GM12878 (cell line): ENCODE measurements around the gene DNAH17. TPM values are rescaled to one million over a fixed set of nuclear protein-coding genes. Genes with fewer than 3 reads are reported as not detected.

Experiments used
- ATAC-seq: fragments of 200-7000 bp; cut with Tn5 transposase; 3 replicates; pipeline ENCODE4 v1.9.1; 2020; ENCODE audit warnings: mild to moderate bottlenecking, moderate library complexity
- BruUV-seq: library from RNA; stranded (reverse); fragments of 400-500 nt; replicated peaks from 2 replicates; lab custom pipeline; 2021; lab: Mats Ljungman, UMichigan
- CTCF ChIA-PET: fragments of 300-600 bp; sonication (Branson Sonifier 250); formaldehyde crosslinking; extraction: SDS; loops from one replicate; lab custom pipeline; 2021; ENCODE audit warnings: inconsistent platforms; lab: Yijun Ruan, JAX
- POLR2A ChIA-PET: fragments of 350-600 bp; formaldehyde crosslinking; extraction: SDS; loops from one replicate; lab custom pipeline; 2021; ENCODE audit warnings: inconsistent platforms; lab: Charles Lee
- RAD21 ChIA-PET: fragments of 300-600 bp; sonication (Branson Sonifier 250); formaldehyde crosslinking; loops from one replicate; lab custom pipeline; 2023; ENCODE audit warnings: antibody characterized with exemption; ENCODE audit not compliant: unreplicated experiment; lab: Charles Lee
- SMC1A ChIA-PET: fragments of 300-600 bp; sonication (Branson Sonifier 250); formaldehyde crosslinking; loops from one replicate; lab custom pipeline; 2023; ENCODE audit not compliant: unreplicated experiment, uncharacterized antibody; lab: Charles Lee
- DNase-seq: peaks from one replicate; pipeline ENCODE4 v3.0.0-alpha.2; 2011; ENCODE audit warnings: low read depth, low spot score
- FAIRE-seq: peaks from 3 replicates; lab custom pipeline; 2011; peaks lifted over from hg19 to GRCh38; lab: Jason Lieb, UNC
- H2AFZ ChIP-seq: 2 replicates; pipeline ENCODE4 v1.6.0; 2011; ENCODE audit warnings: low read depth, low read length, control low read depth; ENCODE audit not compliant: control insufficient read depth
- H3K27ac ChIP-seq: 2 replicates; pipeline ENCODE4 v1.5.1; 2011; ENCODE audit warnings: control low read depth; ENCODE audit not compliant: control insufficient read depth, insufficient read depth
- H3K27me3 ChIP-seq, 2 experiments: replicated peaks in 1 of 2; 2 replicates each; pipeline versions ENCODE4 v1.6.0 to v1.6.1; 2011; ENCODE audit warnings: low read length in 1 of 2; ENCODE audit not compliant: control insufficient read depth in 2 of 2, insufficient read depth in 2 of 2
- H3K36me3 ChIP-seq, 2 experiments: 2 replicates each; pipeline ENCODE4 v1.5.1; 2011; ENCODE audit warnings: low read length in 1 of 2; ENCODE audit not compliant: control insufficient read depth in 2 of 2, insufficient read depth in 2 of 2
- H3K4me1 ChIP-seq: 2 replicates; pipeline ENCODE4 v1.6.1; 2011; ENCODE audit warnings: mild to moderate bottlenecking, low read length, moderate library complexity, mixed read lengths; ENCODE audit not compliant: control insufficient read depth, insufficient read depth
- H3K4me2 ChIP-seq: 2 replicates; pipeline ENCODE4 v1.6.0; 2011; ENCODE audit warnings: control low read depth; ENCODE audit not compliant: control insufficient read depth, insufficient read depth
- H3K4me3 ChIP-seq: fragments of 200-600 bp; sonication (generic); 2 replicates; pipeline ENCODE4 v1.5.1; 2016
- H3K79me2 ChIP-seq: 2 replicates; pipeline ENCODE4 v1.6.0; 2011; ENCODE audit warnings: low read length; ENCODE audit not compliant: control insufficient read depth, insufficient read depth
- H3K9ac ChIP-seq: 2 replicates; pipeline ENCODE4 v1.8.0; 2011; ENCODE audit warnings: low read length, control low read depth, mixed read lengths; ENCODE audit not compliant: control insufficient read depth, insufficient read depth
- H3K9me3 ChIP-seq: replicated peaks from 3 replicates; pipeline ENCODE4 v1.5.1; 2011; ENCODE audit warnings: mild to moderate bottlenecking, low read length; ENCODE audit not compliant: control insufficient read depth, insufficient read depth
- H4K20me1 ChIP-seq: 2 replicates; pipeline ENCODE4 v1.6.0; 2011; ENCODE audit not compliant: control insufficient read depth, insufficient read depth
- ATF7 ChIP-seq: fragments of 450-650 bp; IDR thresholded peaks from 2 replicates; pipeline ENCODE4 v1.6.1; 2016; ENCODE audit warnings: low read depth, mild to moderate bottlenecking
- CBFB ChIP-seq: IDR thresholded peaks from 2 replicates; pipeline ENCODE4 v1.6.1; 2016; ENCODE audit warnings: antibody characterized with exemption, low read depth
- GATAD2B ChIP-seq: fragments of 450-650 bp; conservative IDR thresholded peaks from 2 replicates; pipeline ENCODE4 v1.6.1; 2017; ENCODE audit warnings: low read depth, mild to moderate bottlenecking, moderate library complexity
- NFIC ChIP-seq: IDR thresholded peaks from 2 replicates; pipeline ENCODE4 v1.6.1; 2012; ENCODE audit warnings: low read depth, mild to moderate bottlenecking, inconsistent platforms, low read length, moderate library complexity
- NR2F1 ChIP-seq: fragments of 450-650 bp; conservative IDR thresholded peaks from 2 replicates; pipeline ENCODE4 v1.6.1; 2017; ENCODE audit warnings: mild to moderate bottlenecking
- PAX5 ChIP-seq: IDR thresholded peaks from 2 replicates; pipeline ENCODE4 v1.6.1; 2011; ENCODE audit warnings: low read depth, low read length, borderline replicate concordance
- STAT1 ChIP-seq: fragments of 450-650 bp; conservative IDR thresholded peaks from 2 replicates; pipeline ENCODE4 v1.6.1; 2014; ENCODE audit warnings: antibody characterized with exemption, mild to moderate bottlenecking
- SUPT20H ChIP-seq: IDR thresholded peaks from 2 replicates; pipeline ENCODE4 v1.6.1; 2011; ENCODE audit warnings: low read depth, mild to moderate bottlenecking, low read length, moderate library complexity, borderline replicate concordance; ENCODE audit not compliant: control insufficient read depth
- ZNF24 ChIP-seq: fragments of 450-650 bp; IDR thresholded peaks from 2 replicates; pipeline ENCODE4 v1.6.1; 2017; ENCODE audit warnings: antibody characterized with exemption, mild to moderate bottlenecking
- WGBS: methylation state at CpG from one replicate; pipeline ENCODE4 v1.1.6; 2016; ENCODE audit warnings: low lambda C conversion rate; ENCODE audit not compliant: insufficient replicate concordance, insufficient coverage; ENCODE audit errors: missing lambda C conversion rate; 5-methylcytosine and 5-hydroxymethylcytosine counted together
- in situ Hi-C: fragments of 300-500 bp; cut with MboI; formaldehyde crosslinking; loops from 9 replicates; pipeline ENCODE4 v1.14.3; 2018; ENCODE audit warnings: mixed read lengths
- intact Hi-C: fragments of 100-400 bp; cut with micrococcal nuclease; formaldehyde crosslinking; loops from one replicate; pipeline ENCODE4 v1.14.2; 2022; ENCODE audit not compliant: unreplicated experiment
- polyA plus RNA-seq, 11 experiments: library from polyadenylated mRNA; depleted of rRNA in 4 of 11; unstranded in 6 of 11; stranded (reverse) in 5 of 11; fragments of >200 nt; fragmentation: Nextera tagmentation in 4 of 11; fragmentation: Illumina TruSeq in 1 of 11; extraction: Ambion mirVana in 4 of 11; extraction: Trizol in 1 of 11; gene quantifications; 1 replicate in 1 of 11; 2 replicates in 10 of 11; pipeline versions ENCODE4 v1.2.1 to v1.2.3, GENCODE V29; 2011 to 2016; ENCODE audit warnings: inconsistent platforms in 2 of 11, missing spikeins in 2 of 11, low read depth in 1 of 11
- total RNA-seq, 4 experiments: library from RNA; depleted of rRNA in 3 of 4; stranded (reverse); fragments of >200 nt in 3 of 4; fragmentation: Illumina TruSeq in 1 of 4; extraction: Trizol in 1 of 4; gene quantifications; 2 replicates each; pipeline versions ENCODE4 v1.2.1 to v1.2.3, GENCODE V29; 2013 to 2021
- TF ChIP-seq, protein P1 (sequence below): fragments of 150-350 bp; IDR thresholded peaks from 2 replicates; pipeline ENCODE4 v1.6.1; 2016; ENCODE audit warnings: low read depth, low read length
- TF ChIP-seq, protein P2 (sequence below): IDR thresholded peaks from 2 replicates; pipeline ENCODE4 v1.6.1; 2012; ENCODE audit warnings: low read depth, low read length, improper control_type of control experiment
- TF ChIP-seq, protein P3 (sequence below): IDR thresholded peaks from 2 replicates; pipeline ENCODE4 v1.6.1; 2011; ENCODE audit warnings: low read depth, low read length, improper control_type of control experiment, borderline replicate concordance

Gene DNAH17
- total and polyA plus RNA-seq, 10 of the 15 experiments (the other 5 are each of a cell fraction or from before 2014, with no cell fraction given), result 0.16 to 2.9 (median 0.56) TPM

DNA sequence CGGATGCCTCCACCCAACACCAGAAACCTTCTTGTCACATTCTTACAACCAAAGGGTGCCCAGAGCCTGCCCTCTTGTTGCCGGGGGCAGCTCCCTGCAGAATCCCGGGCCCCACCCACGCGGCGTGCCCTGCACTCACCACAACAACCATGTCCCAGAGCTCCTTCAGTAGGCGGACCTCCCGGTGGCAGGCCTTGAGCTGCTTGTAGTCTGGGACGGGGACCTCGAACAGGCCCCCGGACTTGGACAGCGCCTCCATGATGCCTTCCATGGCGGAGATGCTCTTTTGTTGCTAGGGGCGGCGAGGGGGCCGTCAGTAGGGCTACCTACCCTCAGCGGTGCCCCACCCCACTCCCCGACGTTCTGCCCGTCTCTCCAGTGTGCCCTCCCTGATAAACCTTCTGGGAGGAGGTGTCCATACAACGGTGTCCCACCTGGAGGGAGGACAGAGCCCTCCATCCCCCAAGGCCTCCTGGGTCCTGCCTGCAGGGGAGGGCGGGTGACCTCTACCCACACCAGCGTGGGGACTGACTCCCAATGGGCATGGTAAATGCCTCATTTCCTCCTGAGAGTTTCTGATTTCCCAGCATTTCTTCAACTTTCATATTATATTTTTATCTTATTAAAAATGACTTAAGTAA is 52.2 kb downstream of the DNAH17 start:
- 36% methylated on average over 23 of the region's 23 CpGs for WGBS
- CTCF ChIA-PET, result no interaction called here
- RAD21 ChIA-PET, result no interaction called here

More for the DNA sequence above, 52.2 kb downstream of the DNAH17 start:
- ChIA-PET SMC1A (no interaction called here), POLR2A (no interaction called here)
- FAIRE-seq (no peak), ATAC-seq (no peak), DNase-seq (no peak)
- Histone ChIP-seq H3K27ac (no peak overlapping the region), H3K27me3 (no peaks in the 10 kb centered on the region), H4K20me1 (no peaks in the 10 kb centered on the region), H3K79me2 (no peaks in the 10 kb centered on the region), H3K4me2 (no peak overlapping the region), H3K9ac (no peak overlapping the region), H3K4me3 (no peak overlapping the region), H3K9me3 (no peaks in the 10 kb centered on the region), H2AFZ (no peak overlapping the region), H3K36me3 (no peaks in the 10 kb centered on the region), H3K4me1 (no peaks in the 10 kb centered on the region)
- no TSS peak for BruUV-seq
- TF ChIP-seq ZNF24 (no peak), SUPT20H (no peak), GATAD2B (no peak), NR2F1 (no peak), NFIC (no peak), ATF7 (no peak), CBFB (no peak), PAX5 (no peak), STAT1 (no peak)
- TF ChIP-seq, protein P1, sequence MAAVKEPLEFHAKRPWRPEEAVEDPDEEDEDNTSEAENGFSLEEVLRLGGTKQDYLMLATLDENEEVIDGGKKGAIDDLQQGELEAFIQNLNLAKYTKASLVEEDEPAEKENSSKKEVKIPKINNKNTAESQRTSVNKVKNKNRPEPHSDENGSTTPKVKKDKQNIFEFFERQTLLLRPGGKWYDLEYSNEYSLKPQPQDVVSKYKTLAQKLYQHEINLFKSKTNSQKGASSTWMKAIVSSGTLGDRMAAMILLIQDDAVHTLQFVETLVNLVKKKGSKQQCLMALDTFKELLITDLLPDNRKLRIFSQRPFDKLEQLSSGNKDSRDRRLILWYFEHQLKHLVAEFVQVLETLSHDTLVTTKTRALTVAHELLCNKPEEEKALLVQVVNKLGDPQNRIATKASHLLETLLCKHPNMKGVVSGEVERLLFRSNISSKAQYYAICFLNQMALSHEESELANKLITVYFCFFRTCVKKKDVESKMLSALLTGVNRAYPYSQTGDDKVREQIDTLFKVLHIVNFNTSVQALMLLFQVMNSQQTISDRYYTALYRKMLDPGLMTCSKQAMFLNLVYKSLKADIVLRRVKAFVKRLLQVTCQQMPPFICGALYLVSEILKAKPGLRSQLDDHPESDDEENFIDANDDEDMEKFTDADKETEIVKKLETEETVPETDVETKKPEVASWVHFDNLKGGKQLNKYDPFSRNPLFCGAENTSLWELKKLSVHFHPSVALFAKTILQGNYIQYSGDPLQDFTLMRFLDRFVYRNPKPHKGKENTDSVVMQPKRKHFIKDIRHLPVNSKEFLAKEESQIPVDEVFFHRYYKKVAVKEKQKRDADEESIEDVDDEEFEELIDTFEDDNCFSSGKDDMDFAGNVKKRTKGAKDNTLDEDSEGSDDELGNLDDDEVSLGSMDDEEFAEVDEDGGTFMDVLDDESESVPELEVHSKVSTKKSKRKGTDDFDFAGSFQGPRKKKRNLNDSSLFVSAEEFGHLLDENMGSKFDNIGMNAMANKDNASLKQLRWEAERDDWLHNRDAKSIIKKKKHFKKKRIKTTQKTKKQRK, result no peak
- TF ChIP-seq, protein P2, sequence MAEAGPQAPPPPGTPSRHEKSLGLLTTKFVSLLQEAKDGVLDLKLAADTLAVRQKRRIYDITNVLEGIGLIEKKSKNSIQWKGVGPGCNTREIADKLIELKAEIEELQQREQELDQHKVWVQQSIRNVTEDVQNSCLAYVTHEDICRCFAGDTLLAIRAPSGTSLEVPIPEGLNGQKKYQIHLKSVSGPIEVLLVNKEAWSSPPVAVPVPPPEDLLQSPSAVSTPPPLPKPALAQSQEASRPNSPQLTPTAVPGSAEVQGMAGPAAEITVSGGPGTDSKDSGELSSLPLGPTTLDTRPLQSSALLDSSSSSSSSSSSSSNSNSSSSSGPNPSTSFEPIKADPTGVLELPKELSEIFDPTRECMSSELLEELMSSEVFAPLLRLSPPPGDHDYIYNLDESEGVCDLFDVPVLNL, result no peak
- TF ChIP-seq, protein P3, sequence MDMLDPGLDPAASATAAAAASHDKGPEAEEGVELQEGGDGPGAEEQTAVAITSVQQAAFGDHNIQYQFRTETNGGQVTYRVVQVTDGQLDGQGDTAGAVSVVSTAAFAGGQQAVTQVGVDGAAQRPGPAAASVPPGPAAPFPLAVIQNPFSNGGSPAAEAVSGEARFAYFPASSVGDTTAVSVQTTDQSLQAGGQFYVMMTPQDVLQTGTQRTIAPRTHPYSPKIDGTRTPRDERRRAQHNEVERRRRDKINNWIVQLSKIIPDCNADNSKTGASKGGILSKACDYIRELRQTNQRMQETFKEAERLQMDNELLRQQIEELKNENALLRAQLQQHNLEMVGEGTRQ, result no peak
- intact Hi-C loops, result no loop called here
- in situ Hi-C loops, result no loop called here
